Right forelimb (tissue), 1 donor: ENCODE measurements around the gene RAB44.

Experiments
- DNase-seq: peaks from one replicate; pipeline ENCODE4 v3.0.0-alpha.2; 2018

The RAB44 gene

DNA sequence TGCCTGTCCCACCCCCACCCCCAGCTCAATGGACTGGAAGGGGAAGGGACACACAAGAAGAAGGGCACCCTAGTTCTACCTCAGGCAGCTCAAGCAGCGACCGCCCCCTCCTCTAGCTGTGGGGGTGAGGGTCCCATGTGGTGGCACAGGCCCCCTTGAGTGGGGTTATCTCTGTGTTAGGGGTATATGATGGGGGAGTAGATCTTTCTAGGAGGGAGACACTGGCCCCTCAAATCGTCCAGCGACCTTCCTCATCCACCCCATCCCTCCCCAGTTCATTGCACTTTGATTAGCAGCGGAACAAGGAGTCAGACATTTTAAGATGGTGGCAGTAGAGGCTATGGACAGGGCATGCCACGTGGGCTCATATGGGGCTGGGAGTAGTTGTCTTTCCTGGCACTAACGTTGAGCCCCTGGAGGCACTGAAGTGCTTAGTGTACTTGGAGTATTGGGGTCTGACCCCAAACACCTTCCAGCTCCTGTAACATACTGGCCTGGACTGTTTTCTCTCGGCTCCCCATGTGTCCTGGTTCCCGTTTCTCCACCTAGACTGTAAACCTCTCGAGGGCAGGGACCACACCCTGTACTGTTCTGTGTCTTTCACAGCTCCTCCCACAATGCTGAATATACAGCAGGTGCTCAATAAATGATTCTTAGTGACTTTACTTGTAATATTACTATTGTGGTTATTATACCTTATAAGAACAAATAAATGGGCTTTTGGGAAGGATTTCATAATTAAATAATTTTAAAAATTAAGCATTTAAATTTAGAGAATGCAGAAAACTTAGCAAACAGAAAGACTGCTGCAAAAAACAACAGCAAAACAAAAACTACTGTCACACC, 10.7 kb upstream of the RAB44 start:
- peak; percentile 36 for DNase-seq

DNA sequence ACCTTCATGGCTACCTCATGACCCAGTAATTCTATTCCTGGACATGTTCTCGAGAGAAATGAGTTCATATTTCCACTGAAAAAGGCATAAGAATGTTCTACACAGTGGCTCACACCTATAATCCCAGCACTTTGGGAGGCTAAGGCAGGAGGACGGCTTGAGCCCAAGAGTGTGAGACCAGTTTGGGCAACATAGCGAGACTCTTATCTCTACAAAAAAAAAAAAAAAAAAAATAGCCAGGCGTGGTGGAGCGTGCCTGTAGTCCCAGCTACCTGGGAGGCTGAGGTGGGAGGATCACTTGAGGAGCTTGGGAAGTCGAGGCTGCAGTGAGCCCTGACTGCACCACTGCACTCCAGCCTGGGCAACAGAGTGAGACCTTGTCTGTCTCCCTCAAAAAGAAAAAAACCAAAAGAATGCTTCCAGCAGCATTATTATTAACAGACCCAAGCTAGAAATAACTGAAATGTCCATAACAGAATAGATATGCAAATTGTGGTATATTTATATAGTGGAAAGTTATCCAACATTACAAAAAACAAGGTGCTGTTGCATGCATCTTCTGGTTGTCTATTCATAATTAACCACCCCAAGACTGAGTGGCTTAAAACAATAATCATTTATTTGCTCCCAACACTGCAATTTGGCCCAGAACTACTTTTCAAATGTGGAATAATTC, 9.4 kb upstream of the RAB44 start:
- DNase-seq, result no peak

GRCh38 chr6:36688739-36689075, 8.9 kb upstream of the RAB44 start:
- no peak for DNase-seq

DNA sequence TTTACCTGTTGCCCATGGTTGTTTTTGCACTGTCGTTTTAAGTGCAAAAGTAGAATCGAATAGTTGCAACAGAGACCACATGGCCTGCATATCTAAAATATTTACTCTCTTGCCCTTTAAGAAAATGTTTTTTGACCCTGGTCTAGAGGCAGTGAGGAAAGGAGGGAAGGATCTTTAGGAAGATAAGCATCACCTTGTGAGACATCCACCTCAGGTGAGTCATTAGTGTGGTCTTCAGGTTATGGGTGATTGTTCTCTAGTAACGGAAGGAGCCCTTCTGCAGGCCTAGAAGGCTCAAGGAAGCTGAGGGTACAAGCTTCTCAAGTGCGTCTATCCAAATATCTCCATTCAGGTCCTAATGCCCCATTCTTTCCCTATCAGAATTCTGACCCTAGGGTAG, 6.6 kb upstream of the RAB44 start:
- peak; percentile 9 for DNase-seq

DNA sequence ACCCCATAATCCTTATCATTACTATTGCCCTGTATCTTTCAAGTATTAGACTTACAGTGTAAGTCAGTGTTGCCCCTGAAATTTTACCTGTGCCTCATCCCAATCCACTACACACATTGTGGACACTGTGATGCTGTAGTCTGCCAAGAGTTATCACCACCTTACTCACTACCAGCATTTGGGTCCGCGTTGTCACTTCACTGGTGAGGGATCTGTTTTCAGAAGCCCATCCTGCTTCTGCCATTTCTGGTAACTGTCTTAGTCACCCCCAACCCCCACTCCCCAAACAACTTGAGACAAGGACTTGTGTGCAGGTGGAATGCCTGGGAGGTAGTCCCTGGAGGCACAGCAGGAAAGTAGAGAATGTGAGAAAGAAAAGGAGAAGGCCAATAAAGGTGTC, 6.0 kb upstream of the RAB44 start:
- peak; percentile 22 for DNase-seq

DNA sequence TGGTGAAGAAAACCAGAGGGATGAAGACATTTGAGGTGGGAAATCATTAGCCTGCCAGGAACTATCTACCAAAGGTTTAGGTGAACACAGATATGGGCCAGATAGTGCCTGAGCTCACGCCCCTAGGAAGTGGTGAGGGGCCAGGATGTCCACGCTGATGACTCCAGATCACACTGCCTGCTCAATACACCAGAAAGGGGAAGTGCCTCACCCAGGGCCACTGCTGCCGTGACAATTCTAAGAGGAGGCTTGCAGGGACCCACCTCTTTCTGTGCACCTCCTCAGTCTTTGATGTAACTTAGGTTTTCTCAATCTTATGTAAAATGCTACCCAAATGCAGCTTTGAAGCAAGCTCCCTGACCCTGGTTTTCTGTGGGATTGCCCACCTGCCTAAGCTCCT, 5.4 kb upstream of the RAB44 start:
- DNase-seq, result peak; percentile 28

DNA sequence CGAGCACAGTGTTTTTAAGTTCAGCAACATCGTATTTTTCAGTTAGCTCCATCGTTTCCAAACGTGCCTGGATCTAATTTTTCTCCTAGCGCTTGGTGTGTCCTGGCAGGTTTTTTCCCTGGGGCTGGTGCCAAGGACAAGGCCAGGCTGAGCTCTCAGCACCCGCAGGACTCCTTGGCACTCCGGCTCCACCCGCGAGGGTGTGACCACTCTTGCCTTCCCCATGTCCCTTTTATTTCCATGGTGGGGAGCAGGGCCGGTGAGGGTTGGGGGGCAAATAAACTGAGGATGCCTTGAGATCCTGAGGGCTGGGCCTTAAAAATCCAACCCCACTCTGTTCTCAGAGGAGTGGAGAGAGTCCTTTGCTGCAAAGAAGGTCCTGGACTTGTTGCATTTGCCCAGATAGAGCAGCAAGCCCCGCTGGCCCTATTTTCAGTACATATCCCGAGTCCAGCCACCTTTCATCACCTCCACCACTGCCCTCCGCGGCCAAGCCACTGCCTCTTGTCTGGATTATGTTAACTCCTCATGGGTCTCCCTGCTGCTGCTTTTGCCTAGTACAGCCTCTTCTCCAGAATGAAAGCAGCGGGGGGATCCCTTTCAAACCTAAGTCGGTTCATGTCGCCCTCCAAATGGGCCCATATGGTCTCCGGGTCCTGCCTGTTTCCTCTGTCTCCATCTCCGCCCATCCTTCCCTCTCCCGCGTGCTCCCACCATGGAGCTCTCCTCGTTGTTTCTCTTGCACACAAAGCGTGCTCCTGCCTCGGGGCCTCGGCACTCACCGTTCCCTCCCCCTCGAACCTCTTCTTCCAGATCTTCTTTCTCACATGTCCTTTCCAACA, 4.5 kb upstream of the RAB44 start:
- peak; percentile 48 for DNase-seq

- DNase-seq, result no peak
Observed at GRCh38 chr6:36694616-36695015, 3.0 kb upstream of the RAB44 start.

- no peak for DNase-seq
Observed at GRCh38 chr6:36695414-36695813, 2.2 kb upstream of the RAB44 start.

GRCh38 chr6:36698196-36698595, 570 bp downstream of the RAB44 start:
- no peak for DNase-seq

DNA sequence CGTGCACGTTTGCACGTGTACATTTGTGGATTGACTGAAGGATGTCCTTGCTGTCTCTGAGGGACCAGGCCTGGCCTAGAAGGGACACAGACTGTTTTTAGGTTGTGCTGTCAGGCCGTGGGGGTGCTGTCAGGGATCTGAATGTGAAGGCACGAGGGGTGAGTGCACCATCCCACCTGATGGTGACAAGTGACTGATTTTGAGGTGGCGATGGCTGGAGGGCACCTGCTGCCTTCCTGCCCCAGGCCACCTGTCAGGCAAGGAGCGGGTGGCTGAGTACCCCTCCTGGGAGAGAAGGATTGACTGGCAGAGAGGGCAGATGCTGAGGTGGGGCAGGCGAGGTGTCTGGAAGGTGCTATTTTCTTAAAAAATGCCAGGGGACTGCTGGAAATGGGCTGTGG, 1.2 kb downstream of the RAB44 start:
- DNase-seq, result no peak

DNA sequence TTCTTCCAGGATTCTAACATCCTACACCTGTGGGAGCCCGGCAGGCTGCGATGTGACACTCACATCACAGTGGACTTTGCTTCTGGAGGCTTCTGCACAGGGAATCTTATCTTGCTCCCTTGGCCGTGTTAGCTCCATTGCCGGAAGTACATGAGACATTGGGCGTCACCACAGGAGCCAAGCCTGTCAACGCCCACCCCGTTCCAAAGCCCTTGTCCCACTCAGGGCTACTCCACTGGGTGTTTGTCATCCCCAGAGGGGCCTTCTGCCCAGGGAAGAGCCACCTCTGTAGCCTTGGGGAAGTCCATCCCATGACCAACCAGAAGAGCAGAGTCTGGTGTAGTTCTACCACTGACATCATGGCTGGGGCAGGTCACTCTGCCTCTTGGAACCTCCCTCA, 1.7 kb downstream of the RAB44 start:
- DNase-seq, result no peak

DNA sequence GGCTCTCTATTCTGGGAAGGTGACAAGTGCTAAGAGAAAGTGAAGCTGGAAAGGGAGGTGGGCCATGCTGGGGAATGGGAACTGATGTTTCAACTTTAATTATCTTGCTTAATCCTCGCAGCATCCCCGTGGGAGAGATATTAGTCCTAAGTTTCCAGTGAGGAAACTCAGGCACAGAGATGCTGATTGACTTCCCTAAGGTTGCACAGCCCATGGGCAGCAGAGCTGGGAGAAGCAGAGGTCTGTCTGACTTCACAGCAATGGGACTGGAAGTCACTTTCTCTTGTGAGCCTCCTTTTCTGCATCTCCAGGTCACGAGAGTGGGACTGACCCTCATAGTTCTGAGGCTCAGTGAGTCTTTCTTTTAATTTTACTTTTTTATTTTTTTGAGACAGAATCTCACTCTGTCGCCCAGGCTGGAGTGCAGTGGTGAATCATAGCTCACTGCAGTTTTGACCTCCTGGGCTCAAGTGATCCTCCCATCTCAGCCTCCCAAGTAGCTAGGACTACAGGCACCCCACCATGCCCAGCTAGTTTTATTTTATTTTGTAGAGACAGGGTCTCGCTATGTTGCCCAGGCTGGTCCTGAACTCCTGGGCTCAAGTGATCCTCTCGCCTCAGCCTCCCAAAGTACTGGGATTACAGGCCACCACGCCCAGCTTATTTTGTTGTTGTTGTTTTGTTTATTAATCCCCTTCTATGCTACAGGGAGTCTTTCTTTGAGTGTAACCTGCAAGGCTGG, 2.6 kb downstream of the RAB44 start:
- DNase-seq, result no peak

- no peak for DNase-seq
Observed at GRCh38 chr6:36700831-36701230, 3.2 kb downstream of the RAB44 start.

DNA sequence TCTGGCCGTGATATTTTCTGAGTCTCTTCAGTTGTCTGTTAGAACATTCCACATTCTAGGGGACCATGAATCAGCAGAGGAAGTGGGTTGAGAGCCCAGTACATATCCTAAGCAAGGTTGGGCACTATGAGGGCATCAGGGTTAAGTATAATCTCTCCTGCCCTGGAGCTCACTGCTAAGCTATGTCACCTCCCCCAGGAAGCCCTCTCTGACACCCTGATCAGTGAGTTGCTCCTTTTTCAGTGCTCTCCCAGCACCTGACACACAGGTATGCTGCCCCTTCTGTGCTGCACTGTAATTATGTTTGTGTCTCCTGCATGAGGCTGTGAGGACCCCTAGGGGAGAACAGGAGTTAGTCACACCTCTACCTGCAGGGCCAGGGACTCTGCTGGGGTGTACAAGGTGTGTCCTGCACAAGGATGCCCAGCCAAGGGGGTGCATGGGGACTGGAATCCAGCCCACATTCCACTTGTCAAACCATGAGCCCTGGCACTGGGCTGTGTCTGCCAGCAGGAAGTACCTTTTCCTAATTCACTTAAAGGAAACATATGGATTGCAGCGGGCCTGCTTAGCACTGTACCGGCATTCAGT, 3.9 kb downstream of the RAB44 start:
- peak; percentile 22 for DNase-seq

GRCh38 chr6:36702656-36703055, 5.0 kb downstream of the RAB44 start:
- no peak for DNase-seq

DNA sequence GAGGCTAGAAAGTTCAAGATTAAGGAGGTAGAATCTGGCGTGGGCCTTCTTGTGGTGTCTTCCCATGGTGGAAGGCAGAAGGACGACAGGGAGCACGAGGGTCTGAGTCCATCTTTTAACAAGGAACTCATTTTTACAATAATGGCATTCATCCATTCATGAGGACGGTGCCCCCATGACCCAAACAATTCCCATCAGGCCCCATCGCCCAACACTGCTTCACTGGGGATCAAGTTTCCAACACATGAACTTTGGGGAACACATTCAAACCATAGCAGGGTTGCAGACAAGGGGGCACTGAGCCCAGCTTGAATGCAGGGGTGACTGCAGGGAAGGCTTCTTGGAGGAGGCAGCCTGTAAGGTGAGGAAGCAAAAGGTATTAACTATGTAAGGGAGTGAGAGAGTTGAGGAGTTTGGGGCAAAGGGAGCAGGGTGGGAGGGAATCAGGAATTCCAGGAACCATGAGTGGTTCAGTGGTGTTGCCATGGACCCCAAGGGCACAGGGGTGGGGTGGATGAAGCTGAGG, 5.5 kb downstream of the RAB44 start:
- peak; percentile 29 for DNase-seq

GRCh38 chr6:36703982-36704381, 6.4 kb downstream of the RAB44 start:
- peak; percentile 22 for DNase-seq

- DNase-seq, result peak; percentile 20
Observed at GRCh38 chr6:36704961-36705577, 7.4 kb downstream of the RAB44 start.

DNA sequence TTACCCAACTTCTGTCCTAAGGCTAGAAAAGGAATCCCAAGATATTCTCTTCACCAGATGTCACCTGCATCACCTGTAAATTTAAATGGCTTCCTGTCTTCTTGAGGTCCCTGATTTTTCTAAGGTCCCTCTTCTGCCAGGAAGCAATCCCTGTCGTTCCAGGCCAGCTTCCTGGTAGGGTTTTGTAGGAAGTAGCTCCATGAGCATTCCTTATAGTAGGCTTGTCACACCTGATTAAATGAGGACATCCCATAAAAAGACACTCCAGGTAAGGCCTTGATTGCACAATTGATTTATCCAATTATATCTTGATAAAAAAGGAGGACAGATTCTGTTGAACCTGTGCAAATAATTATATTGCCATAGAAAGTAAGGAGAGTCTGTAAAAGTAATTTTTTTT, 8.7 kb downstream of the RAB44 start:
- no peak for DNase-seq

DNA sequence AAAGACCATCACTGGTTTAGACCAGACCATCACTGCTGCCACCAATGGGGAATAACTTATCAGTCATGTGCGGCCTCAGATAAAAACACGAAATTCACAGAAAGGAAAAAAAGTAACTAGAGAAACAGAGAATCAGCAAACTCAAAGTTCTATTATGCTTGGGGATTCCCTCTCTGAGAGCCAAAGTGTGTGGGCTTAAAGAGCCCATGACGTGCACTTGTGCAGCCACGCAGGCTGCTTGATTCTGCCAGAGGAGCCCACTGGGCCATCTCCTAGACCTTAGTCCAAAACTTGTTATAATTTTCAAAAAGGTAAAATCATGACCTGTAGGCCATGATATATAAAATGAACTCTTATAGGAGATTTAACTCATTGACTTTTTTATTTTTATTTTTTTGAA, 15.2 kb downstream of the RAB44 start:
- peak; percentile 7 for DNase-seq

DNA sequence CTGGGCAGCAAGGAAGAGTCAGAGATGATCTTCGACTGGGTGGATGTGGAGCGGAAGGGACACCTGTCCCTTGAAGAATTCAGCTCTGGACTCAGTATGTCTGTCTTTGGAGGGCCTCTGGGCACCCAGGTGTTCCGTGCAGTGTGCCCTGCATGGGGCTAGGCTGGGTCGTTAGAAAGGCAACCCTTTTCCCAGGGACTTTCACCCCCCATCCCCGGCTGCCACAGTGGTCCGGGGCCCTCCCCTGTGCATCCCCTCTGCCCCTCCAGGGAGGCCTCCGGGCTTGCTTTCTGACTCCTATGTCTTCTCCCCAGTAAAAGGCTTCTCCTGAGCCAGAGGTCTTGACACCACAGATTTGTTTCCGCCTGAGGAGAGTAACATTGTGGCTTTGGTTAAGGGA, 16.2 kb downstream of the RAB44 start:
- peak; percentile 11 for DNase-seq
